ENCODE measurements around the gene CNBD2.

CNBD2 gene

DNA sequence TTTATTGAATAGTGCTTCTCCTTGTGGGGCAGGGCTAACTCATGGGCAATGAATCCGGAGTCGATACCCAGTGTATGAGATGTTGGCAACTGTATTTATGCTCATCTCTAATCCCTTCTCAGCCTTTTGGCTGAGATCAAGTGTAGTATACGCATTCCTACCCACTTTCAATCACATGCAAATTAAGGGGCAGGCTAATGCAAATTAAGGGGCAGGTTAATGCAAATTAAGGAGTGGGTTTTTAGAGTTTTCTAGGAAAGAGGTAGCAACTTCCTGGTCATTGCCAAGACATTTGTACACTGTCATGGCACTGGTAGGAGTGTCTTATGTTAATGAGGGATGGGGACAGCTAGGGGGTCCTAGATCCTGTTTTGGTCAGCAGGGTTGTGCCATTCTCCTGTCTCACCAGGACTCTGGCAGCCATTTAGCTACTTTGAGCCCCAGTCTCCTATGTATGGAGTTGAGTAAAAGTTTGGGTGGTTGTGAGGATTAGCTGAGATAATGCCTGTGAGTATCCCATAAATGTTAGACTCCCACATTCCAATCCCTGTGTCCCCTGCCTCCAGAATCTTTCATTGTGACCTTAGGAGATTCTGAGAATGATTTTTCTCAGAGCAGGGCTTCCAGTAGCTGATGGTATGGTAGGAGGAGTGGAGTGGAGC is at the start of gene CNBD2:
TSS of gene CNBD2 (plus strand) at position 612 of the 662 bp plus-strand sequence. CDS start 173 bp downstream, outside the sequence.
- FAIRE-seq (no peak), DNase-seq (ENCODE audit: insufficient read length, low spot score) (no peak)
- TF ChIP-seq, protein P1, sequence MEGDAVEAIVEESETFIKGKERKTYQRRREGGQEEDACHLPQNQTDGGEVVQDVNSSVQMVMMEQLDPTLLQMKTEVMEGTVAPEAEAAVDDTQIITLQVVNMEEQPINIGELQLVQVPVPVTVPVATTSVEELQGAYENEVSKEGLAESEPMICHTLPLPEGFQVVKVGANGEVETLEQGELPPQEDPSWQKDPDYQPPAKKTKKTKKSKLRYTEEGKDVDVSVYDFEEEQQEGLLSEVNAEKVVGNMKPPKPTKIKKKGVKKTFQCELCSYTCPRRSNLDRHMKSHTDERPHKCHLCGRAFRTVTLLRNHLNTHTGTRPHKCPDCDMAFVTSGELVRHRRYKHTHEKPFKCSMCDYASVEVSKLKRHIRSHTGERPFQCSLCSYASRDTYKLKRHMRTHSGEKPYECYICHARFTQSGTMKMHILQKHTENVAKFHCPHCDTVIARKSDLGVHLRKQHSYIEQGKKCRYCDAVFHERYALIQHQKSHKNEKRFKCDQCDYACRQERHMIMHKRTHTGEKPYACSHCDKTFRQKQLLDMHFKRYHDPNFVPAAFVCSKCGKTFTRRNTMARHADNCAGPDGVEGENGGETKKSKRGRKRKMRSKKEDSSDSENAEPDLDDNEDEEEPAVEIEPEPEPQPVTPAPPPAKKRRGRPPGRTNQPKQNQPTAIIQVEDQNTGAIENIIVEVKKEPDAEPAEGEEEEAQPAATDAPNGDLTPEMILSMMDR (IDR thresholded peaks at IDR 0.05; ENCODE audit: insufficient read depth, missing control alignments) = no peak

DNA sequence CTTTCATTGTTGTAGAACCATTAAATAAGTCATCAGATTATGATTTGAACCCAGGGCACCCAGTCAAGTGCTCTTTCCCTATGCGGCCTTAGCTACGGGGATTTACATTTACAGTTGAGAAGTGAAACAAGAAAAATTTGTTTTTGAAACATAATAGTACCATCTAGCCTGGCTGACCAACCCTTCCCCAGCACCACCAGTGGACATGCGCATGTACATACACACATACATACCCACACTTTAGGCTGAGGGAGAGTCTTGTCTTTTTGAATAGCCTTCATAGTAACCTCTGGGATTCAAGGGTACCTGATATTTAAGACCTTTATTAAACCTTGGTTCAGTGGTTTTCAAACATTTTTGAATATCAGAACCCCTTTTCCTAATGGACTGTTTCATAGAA is 47.9 kb upstream of the CNBD2 start:
- TF ChIP-seq, protein P1 (IDR thresholded peaks at IDR 0.05; ENCODE audit: insufficient read depth, missing control alignments) = no peak
- DNase-seq (ENCODE audit: insufficient read length, low spot score) = no peak
- FAIRE-seq = no peak

DNA sequence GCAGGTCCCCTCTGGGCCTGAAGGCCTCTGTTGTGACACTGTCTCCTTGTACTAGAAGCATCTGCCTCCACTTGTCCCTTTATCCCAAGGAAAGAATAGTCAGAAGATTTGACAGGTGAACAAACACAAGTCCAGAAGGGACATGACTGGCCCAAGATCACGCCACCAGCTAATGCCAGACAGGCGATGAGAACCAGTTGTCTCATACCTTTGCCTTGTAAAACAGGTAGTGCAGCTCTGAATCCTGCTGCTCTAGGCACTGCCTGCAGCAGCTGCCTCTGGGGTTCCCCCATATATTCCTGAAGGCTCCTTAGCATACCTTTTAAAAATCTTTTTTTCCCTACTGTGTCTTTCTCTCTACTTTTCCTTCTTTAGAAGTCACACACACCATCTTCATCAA is 39.1 kb upstream of the CNBD2 start:
- TF ChIP-seq, protein P1 (IDR thresholded peaks at IDR 0.05; ENCODE audit: insufficient read depth, missing control alignments) = no peak
- no peak for DNase-seq (ENCODE audit: insufficient read length, low spot score)
- no peak for FAIRE-seq

DNA sequence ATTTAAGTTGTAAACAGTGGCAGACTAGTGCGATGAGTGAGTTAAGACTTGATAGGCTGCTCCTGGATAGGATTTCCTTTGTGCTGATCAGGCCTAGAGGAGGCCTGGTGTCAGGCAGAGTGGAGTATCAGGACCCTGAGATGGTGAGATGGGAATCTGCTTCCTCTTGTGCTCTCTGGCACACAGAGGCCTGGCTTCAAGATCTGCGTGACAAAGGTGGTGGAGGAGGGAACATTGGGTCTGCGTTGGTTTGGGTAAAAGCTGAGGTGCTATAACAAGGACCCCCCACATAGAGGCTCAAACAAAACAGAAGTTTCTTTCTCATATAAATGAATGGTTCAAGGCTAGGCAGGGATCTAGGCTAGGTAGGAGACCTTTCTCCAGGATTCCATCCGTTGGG is 34.3 kb upstream of the CNBD2 start:
- no peak for DNase-seq (ENCODE audit: insufficient read length, low spot score)
- FAIRE-seq = no peak
- TF ChIP-seq, protein P1 (IDR thresholded peaks at IDR 0.05; ENCODE audit: insufficient read depth, missing control alignments) = no peak

DNA sequence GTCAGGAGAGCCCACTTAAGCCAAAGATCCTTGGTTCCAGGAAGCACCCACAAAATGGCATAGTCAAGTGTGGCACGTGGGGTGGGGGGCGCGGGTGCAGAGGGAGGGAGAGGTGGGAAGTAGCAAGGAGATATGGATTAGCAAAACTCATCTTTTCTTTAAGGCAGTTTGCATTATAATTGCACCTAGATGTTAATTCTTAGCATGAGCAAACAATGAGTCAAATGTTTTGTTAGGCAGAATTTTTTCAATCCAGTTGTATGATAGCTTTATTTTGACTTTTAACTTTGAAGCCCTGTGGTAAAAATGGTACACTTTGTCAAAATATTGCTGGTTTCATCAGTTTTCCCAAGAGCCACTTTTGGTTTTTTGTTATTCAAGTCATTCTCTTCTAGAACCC is 29.1 kb upstream of the CNBD2 start:
- DNase-seq (ENCODE audit: insufficient read length, low spot score) = no peak
- TF ChIP-seq, protein P1 (IDR thresholded peaks at IDR 0.05; ENCODE audit: insufficient read depth, missing control alignments) = no peak
- FAIRE-seq = no peak

DNA sequence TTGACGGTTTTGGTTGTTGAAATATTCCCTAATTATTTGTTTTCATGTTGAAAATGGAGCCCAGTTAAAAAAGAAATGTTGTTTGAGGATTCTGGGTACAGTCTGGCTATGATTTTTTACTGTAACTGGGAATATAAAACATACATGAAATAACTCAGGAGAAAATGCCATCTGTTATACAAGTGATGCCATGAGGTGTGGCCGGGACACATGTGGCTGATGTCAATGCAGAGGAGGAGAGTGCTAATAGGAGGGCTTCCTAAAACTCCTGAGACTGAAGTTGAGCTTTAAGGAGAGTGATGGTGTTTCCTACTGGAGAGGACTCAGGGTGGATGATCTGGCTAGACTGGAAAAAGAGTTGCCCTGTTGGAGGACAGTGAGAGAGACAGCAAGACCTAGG is 26.8 kb upstream of the CNBD2 start:
- FAIRE-seq (no peak), DNase-seq (ENCODE audit: insufficient read length, low spot score) (no peak)
- TF ChIP-seq, protein P1 (IDR thresholded peaks at IDR 0.05; ENCODE audit: insufficient read depth, missing control alignments) = no peak

DNA sequence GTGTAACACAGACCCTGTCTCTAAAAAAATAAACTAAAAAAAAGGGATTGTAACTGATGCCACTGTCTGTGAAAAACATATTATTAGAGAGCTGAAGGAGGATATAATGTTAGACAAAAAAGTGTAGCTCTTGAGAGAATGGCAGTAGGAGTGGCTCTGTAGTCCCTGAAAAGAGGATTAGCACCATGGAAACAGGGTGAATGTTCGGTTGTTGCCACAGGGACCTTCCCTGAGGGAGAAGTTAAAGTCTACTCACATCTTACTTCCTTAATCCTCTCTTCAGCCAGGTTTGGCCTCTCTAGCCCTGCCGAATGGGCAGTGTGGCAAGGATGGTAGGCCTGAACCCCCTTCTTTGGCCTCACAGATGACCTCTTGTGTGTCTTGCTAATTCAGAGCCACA is 26.1 kb upstream of the CNBD2 start:
- DNase-seq (ENCODE audit: insufficient read length, low spot score) (peak; percentile 94), FAIRE-seq (peak; percentile 80)
- TF ChIP-seq, protein P1 (IDR thresholded peaks at IDR 0.05; ENCODE audit: insufficient read depth, missing control alignments) = no peak

Data from D721Med (cell line).